NCI-H69 (cell line): ENCODE measurements around the gene NKX1-2.
A peak's percentile ranks its signal among the peaks of the same experiment; 100 is the strongest.

Experiments
- DNase-seq: peaks from one replicate; lab custom pipeline; 2025; lab: John Stamatoyannopoulos, UW

The NKX1-2 gene

DNA sequence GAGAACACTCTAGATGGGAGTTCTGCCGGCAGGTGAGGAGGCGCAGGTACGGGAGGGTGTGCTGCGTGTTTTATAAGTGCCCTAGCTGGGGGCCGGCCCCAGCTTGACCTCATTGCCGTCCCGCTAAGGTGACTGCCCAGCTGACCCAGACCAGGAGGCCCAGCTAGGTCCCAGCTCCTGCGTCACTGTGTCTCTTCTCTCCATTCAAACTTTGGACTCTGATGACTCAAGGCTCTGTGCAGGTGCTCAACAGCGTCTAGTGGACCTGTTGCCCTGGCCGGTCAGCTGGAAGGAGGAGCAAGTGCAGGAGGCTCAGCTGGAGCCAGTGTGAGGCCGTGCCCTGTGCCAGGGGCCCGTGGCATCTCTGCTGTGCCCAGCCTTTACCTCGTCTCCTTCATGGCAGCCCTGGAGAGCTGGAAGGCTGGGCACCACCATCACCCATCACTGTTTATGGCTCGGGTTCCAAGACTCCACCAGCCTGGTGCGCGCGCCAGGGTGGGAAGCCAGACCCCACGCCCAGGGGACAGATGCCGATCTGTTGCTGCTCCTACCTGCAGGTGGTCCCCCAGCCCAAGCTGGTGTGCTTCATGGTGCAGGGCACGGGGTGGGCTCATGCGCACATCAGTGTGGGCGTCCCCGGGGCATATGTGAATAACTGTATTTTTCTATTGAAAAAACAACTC lies 26.3 kb upstream of the NKX1-2 start:
- no peak for DNase-seq

DNA sequence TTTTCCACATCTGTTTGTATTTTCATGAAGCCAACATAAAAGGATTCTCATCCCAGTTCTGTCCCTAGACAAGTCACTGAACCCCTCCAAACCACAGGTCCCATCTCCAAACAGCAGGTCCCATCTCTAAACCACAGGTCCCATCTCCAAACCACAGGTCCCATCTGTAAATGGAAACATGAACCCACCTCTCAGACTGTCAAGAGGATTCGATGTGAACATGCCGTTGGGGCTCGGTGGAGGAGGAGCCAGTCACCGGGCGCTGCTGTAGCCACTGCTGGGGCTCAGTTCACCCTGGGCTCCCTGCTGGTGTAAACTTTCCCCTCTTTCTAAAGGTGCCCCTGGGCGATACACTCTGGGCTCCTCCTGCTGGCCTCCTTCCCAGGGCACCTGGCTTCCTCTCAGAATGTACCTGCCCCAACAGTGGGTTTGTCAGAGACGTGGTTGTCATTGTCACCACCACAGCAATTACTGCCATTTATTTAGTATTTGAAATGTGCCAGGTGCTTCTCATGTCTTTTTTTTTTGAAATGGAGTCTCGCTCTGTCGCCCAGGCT lies 24.8 kb upstream of the NKX1-2 start:
- DNase-seq: peak; percentile 50

DNA sequence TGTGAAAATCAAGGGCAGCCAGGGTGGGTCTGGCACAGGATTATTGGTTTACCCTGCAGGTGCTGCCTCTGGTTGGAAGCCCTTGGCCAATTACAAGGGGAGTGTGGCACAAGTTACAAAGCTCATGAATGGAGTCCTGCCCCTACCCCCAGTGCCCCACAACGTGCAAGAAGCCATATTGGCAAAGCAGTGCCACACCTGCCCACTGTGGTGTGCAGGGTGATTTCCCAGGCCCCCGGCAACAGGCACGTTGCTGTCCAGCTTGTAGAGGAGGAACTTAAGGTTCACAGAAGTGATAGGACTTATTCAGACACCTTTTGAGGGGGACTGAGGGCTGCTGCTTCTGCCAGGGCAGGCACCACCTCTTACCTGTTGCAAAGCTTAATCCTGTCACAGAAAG lies 23.2 kb upstream of the NKX1-2 start:
- DNase-seq: no peak

DNA sequence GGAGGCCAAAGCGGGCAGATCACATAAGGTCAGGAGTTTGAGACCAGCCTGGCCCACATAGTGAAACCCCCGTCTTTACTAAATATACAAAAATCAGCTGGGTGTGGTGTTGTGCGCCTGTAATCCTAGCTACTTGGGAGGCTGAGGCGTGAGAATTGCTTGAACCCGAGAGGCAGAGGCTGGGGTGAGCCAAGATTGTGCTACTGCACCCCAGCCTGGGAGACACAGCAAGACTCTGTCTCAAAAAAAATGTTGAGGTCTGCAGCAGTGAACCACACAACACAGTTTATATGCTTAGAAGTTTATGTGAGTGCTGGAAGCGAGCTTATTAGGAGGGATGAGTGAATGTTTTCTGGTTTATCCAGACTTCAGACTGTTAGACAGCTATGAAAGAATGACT lies 22.2 kb upstream of the NKX1-2 start:
- DNase-seq: no peak

DNA sequence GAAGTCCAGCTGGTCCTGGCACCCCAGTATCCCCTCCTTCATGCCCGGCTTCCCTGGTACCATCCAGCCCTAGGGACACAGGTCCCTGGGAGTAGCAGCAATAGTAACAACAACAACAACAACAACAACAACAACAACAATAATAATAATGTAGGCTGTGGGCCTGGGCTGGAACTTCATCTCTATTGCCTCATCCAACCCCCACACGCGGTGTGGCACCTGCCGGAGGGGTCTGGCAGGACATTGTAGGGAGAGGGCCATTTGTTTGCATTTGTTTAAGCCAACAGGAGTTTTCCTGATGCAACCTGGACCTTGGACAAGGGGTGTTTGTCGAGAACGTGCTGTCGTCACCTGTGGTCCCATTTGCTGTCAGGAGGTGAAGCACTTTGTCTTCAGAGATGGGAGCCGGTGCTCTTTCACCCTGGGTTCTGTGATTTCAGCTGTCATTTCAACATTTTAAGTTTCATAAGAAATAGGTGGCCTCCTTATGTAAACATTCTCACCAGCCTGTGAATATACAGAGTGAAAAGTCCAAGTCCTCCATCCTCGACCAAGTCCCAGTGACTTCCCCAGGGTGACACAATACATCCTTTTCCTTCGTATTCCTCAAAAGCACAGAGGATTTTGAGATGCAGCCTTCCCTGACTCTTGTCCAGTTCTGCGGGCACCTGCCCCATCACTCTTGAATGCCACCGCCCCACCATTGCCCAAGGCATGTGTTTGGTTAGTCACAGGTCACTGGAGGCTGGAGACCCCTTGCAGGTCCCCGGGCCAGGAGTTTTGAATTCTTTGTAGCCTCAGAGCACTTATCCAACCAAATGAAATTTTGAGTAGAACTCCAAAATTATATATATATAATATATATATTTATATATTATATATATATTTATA lies 21.0 kb upstream of the NKX1-2 start:
- DNase-seq: peak; percentile 23

DNA sequence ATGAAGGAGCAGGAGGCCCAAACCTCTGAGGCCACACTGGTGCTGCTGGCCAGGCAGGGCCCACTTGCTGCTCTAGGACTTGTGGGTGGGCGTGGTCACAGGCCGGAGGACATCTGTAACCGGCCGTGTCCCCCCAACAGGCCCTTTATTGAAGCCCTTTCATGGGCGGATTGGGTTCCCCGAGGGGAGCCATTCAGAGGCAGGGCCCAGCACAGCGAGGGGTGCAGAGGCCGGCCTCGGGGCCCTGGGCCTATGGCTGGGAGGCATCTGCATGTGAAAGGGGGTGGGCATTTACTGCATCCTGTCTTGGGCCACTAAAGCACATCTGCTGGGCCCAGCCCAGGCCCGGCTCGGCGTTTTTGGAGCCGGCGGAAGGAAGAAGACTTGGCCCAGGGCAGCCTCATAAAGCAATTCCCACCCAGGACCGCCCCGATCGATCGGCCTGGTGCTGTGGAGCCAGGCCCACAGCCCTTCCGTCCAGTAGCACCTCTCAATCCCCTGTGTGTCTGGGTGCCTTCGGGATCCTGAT lies 20.2 kb upstream of the NKX1-2 start:
- DNase-seq: no peak

DNA sequence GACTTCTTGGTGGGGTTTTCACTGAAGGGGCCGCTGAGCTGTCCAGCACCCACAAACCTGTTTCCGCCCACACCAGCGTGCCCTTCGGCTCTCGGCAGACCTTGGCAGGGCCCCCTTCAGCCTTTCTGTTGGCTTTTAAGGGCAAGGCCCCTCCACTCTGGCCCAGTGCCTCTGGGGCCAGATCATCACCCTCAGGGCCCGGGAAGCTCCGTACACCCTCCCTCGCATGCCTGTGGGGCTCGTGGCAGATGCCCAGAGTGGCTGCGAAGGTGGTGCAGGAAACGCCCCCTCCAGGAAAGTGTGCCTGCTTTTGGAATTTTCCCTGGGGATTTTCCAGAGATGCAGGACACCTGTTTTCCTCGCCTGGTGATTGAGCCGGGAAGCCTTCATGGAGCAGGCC lies 18.8 kb upstream of the NKX1-2 start:
- no peak for DNase-seq

DNA sequence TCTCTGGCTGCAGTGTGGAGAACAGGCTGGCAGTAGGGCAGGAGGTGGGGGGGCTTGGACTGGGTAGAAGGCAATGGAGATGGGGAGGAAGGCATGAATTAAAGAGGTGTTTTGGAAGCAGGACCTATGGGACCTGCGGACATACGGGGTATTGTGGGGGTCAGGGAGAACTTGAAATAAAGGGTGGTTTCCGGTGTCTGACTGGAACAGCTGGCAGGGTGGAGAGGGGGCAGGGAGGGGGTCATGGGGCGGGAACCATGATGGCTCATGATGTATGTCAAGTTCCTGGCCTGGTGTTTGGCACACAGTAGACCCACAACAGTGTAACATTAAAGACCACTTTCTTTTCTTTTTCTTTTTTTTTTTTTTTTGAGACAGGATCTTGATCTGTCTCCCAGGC lies 17.3 kb upstream of the NKX1-2 start:
- no peak for DNase-seq

DNA sequence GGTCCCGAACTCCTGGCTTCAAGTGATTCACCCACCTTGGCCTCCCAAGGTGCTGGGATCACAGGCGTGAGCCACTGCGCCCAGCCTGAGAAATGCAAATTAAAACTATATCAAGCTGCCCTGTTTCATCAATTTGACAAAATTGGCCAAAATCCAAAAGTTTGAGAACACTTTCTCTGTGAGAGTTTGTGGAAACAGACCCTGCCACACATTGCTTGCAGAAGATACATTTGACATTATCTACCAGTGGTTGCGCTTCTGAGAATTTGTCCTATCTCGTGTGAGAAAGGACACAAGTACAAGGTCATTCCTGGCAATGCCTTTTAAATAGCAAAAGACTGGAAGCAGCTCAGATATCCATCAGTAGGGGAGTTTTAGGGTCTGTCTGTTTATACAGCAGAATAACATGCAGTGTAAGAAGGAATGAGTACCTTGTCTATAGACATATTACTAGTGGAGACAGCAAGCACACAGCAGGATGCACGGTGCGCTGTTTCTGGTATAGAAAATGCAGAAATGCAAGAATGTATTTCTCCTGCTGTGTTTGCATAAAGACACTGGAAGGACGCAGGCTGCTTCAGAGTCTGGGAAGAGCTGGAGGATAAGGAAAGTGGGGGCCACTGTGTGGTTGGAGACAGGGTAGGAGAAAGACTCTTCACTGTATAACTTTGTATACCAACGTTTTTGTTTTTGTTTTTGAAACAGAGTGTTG lies 16.1 kb upstream of the NKX1-2 start:
- DNase-seq: no peak

DNA sequence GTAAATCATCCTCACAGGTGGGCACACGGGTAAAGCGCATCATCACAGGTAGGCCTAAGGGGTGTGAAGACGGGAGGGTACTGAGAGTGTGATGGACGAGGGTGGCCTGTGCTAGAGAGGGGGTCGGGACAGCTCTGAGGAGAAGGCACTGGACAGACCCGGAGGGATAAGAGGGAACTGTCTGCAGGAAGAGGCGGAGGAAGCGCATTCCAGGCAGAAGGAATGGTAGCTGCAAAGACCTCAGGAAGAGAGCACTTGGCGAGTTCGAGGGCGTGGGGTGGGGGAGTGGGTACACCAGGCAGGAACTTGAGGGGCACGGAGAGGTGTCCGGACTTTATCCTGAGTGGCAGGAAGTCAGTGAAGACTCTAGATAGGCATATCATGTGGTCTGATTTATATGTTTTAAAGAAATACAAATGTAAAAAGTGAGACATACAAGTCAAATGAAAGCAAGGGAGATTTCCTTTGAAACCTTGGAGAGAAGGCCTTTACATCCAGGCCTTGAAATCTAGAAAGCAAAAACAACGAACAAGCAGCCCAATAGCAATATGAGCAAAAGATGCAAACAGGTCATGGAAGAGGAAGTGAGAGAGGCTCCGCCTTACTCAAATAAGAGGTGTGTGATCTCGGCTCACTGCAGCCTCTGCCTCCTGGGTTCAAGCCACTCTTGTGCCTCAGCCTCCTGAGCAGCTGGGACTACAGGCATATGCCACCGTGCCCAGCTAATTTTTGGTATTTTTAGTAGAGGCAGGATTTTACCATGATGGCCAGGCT lies 15.4 kb upstream of the NKX1-2 start:
- DNase-seq: peak; percentile 5

DNA sequence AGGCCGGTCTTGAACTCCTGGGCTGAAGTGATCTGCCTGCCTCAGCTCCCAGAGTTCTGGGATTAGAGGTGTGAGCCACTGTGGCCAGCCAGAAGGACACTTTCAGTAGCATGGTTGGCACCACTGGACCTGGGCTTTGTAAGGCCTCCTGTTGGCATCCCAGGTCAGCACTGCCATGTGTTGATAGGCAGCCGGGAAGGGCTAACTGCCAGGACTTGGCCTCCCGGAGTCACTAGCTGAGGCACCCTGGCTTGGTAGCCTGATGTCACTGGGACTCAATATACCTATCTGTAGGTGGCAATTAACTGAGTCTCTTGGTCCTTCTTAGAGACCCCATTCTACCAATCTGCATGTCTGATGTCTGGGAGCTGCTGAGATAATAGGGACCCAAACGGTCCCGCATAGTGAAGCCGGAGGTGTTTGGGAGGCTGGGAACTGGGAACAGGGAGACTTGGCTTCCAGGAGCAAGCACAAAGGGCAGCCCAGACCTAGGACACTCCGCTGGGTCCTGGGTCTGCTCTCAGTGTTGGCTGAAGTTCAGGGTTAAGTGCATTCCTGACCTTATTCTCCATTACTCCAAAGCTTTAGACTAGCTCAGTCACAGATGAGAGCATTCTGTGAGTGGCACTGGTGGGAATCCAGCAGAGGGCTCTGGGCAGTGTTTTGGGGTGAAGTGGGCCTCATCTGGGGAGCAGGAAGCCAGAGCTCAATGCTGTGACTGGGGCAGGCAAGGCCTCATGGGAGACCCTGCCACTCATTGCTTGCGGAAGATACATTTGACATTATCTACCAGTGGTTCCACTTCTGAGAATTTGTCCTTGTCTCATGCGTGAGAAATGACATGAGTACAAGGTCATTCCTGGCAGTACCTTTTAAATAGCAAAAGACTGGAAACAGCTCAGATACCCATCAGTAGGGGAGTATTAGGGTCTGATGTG lies 14.5 kb upstream of the NKX1-2 start:
- DNase-seq: no peak

DNA sequence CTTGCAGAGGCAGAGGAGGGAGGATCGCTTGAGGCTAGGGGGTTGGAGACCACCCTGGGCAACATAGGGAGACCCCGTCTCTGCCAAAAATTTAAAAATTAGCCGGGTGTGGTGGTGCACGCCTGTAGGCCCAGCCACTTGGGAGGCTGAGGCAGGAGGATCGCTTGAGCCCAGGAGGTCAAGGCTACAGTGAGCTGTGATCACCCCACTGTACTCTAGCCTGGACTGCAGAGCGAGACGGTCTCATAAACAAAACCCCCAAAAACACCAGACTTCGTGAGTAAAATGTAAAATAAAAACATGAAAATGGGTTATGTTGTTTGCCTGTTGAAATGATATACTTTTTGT lies 12.5 kb upstream of the NKX1-2 start:
- DNase-seq: no peak

DNA sequence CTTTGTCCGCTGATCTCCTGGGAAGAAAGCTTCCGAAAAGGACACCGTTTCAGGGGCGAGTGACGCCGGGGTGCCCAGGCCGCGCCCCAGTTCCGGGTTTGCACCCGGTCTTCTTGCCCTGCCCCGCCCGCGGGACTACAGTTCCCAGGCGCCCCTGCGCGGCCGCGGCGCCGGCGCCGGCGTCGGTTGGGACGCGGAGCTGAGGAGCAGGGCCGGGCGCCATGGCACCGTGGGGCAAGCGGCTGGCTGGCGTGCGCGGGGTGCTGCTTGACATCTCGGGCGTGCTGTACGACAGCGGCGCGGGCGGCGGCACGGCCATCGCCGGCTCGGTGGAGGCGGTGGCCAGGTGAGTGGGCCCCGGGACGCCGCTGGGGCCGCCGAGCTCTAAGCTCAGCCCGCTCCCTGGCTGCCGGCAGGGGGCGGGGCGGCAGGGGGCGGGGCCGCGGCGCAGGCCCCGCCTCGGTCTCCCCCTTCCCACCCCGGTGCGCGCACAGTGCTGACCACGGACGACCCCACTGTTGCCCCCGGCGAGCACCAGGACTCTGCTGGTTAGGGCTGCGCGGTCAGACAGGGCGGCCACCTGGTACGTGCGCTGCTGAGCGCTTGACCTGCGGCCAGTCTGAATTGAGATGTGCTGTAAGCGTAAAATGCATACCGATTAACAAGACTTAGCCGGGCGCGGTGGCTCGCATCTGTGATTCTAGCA lies 12.0 kb upstream of the NKX1-2 start, which contains the start of gene LHPP:
Gene LHPP (plus strand): TSS at position 182 of the 706 bp plus-strand sequence. CDS start 40 bp downstream, at position 222.
- DNase-seq: peak; percentile 82

DNA sequence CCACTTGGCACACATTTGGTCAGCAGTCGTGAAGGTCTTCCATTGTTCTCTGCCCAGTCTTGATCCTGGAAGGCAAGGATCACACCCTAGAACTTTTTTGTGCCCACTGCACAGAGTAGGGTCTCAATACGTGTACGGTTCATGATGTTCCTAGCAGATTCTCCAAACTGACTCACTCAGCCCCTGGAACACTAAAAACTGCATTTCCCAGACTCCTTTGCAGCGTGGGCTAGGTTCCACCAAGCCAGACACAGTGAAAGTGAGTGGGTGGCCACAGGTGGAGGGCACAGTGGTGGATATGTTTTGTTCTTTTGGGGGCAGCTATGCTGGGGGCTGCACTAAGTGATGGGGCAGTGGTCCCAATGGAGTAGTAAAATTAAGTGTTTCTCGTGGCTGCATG lies 10.3 kb upstream of the NKX1-2 start:
- DNase-seq: no peak

DNA sequence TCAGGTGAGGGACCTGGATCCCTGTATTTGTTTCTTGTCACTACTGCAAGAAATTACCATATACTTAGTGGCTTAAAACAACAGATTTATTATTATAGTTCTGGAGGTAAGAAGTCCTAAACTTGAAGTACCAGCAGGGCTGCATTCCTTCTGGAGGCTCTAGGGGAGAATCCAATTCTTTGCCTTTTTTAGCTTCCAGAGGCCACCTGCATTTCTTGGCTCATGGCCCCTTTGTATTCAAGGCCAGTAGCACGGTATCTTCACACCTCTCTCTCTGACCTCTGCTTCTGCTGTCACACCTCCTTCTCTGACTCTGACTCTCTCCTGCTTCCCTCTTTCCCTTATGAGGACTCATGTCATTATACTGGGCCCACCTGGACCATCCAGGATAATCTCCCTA lies 9.6 kb upstream of the NKX1-2 start:
- DNase-seq: no peak

DNA sequence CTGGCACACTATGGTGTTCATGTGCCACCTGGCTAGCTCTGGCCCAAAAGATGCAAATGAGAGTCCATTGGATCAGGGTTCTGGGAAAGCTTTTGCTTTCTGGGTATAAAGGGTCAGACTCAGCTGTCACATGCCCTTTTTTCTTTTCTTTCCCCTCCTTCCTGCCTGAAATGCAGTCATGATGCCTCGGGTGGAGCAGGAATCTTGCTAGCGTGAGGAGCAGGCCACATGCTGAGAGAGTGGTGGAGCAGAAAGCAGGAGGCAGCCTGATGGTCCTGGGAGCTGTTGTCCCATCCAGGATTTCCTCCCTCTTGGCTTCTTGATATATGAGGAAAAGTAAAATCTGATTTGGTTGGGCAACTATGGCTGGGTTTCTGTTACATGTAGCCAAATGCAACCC lies 9.1 kb upstream of the NKX1-2 start:
- DNase-seq: no peak

DNA sequence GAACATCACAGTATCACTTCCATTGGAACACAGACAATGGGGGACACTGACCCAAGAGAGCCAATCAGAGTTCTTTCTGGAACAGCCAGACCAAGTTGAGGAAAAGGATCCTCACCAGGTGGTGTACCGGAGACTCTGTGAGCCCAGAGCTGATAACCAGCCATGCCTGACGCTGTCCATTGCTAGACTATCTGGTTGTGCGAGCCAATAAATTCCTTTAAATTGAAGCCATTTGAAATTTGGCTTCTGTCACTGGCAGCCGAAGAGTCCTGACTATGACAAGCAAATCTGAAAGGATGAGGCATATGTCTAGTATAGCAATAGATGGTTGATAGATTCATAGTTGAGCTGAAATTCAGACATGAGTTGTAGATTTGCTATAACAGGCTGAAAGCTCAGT lies 8.6 kb upstream of the NKX1-2 start:
- no peak for DNase-seq

DNA sequence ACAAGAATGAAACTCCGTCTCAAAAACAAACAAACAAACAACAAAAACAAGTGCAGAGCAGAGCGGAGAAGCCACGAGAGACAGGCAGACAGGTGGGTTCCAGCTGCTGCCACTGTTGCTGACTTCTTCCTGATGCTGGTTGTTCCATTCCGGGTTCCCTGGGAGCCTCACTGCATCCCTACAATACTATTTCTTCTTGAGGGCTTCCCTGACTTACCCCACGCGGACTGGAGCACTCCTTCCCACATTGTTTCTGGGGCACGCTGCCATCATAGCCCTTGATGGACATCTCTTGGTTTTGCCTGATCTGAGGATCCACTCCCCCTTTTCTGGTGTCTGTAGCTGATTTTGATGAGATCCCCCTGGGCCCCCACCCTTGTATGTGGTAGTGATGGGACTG lies 5.6 kb upstream of the NKX1-2 start:
- no peak for DNase-seq

DNA sequence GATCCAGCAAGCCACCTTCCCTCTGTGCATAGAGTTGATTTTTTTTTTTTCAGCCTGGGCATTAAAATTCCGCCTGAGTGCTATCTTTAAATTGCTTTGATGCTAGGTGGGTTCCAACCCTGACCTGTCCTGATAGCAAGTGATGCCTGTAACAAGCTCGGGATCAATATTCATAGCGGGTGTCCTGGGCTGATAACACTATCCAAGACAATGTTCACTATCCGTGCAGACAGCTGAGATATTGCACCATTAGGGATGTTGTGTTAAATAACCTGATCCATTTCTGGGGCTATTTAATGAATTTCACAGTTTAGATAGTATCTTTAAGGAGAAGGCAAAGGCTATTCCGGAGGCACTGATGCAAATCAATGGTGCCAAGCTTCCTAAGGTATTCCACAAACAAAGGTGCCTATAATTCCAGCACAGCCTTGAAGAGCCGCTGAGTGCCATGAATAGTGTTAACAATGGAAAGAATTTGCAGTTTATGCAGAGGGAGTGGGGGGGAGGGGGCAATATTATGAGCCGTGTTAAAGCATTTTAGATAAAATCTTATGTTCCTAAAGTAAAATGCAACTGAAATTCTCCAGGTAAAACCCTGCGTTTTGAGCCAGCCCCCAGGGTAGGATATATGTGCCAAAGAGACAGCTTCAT lies 4.2 kb upstream of the NKX1-2 start:
- no peak for DNase-seq
